ENCODE results near the gene KRTAP12-2. TPM values are rescaled to one million over a fixed set of nuclear protein-coding genes. Genes with fewer than 3 reads are reported as not detected.
A peak's percentile ranks its signal among the peaks of the same experiment; 100 is the strongest.
"Not testable (repeated sequence)": the region's sequence is repeated elsewhere in the genome, so short reads cannot be mapped to it uniquely, and the experiment has no call there.

Gene KRTAP12-2
- total RNA-seq, 1 donor from 2014 or later: not detected

- Mint-ChIP-seq H3K4me1 (peaks cover 10% of the 10 kb centered on the region), H3K36me3 (ENCODE audit: low read depth) (peaks cover 2% of the 10 kb centered on the region), H3K4me3 (no peak within 1 kb of the TSS), H3K27me3 (ENCODE audit: low read depth) (peaks cover 16% of the 10 kb centered on the region), H3K9me3 (peaks cover 15% of the 10 kb centered on the region), H3K27ac (ENCODE audit: unreplicated experiment) (peak within 1 kb of the TSS; percentile 59)
- DNase-seq (ENCODE audit: low read depth, low spot score): no peak
- TF ChIP-seq CTCF (conservative IDR thresholded peaks at IDR 0.05): no peak
These were observed 29.5 kb downstream of the KRTAP12-2 start, which contains the start of gene KRTAP10-10 for GRCh38 chr21:44637018-44637850. KRTAP10-10 (plus strand) TSS chr21:44637356; CDS start chr21:44637418, 62 bp downstream.

GRCh38 chr21:44636209-44637017, 30.3 kb downstream of the KRTAP12-2 start:
- peaks cover 3% of the 10 kb centered on the region for H3K36me3 Mint-ChIP-seq (ENCODE audit: low read depth)
- H3K4me3 Mint-ChIP-seq: no peak overlapping the region
- no peak for DNase-seq (ENCODE audit: low read depth, low spot score)
- peaks cover 16% of the 10 kb centered on the region for H3K9me3 Mint-ChIP-seq
- peaks cover 14% of the 10 kb centered on the region for H3K27me3 Mint-ChIP-seq (ENCODE audit: low read depth)
- no peak for TF ChIP-seq CTCF (conservative IDR thresholded peaks at IDR 0.05)
- H3K27ac Mint-ChIP-seq (ENCODE audit: unreplicated experiment): peak overlapping the region; percentile 59
- H3K4me1 Mint-ChIP-seq: peaks cover 10% of the 10 kb centered on the region

GRCh38 chr21:44632067-44632466, 34.7 kb downstream of the KRTAP12-2 start:
- H3K4me1 Mint-ChIP-seq: peaks cover 3% of the 10 kb centered on the region
- H3K27me3 Mint-ChIP-seq (ENCODE audit: low read depth): peaks cover 16% of the 10 kb centered on the region
- no peak for DNase-seq (ENCODE audit: low read depth, low spot score)
- H3K36me3 Mint-ChIP-seq (ENCODE audit: low read depth): peaks cover 5% of the 10 kb centered on the region
- no peak overlapping the region for H3K27ac Mint-ChIP-seq (ENCODE audit: unreplicated experiment)
- TF ChIP-seq CTCF (conservative IDR thresholded peaks at IDR 0.05): no peak
- peaks cover 18% of the 10 kb centered on the region for H3K9me3 Mint-ChIP-seq
- no peak overlapping the region for H3K4me3 Mint-ChIP-seq

GRCh38 chr21:44630440-44630839, 36.3 kb downstream of the KRTAP12-2 start:
- Mint-ChIP-seq H3K27me3 (ENCODE audit: low read depth) (peaks cover 16% of the 10 kb centered on the region), H3K27ac (ENCODE audit: unreplicated experiment) (peak overlapping the region; percentile 30), H3K36me3 (ENCODE audit: low read depth) (peaks cover 5% of the 10 kb centered on the region), H3K4me3 (no peak overlapping the region), H3K9me3 (peaks cover 18% of the 10 kb centered on the region), H3K4me1 (no peaks in the 10 kb centered on the region)
- no peak for DNase-seq (ENCODE audit: low read depth, low spot score)
- TF ChIP-seq CTCF (conservative IDR thresholded peaks at IDR 0.05): no peak

GRCh38 chr21:44628707-44629391, 37.9 kb downstream of the KRTAP12-2 start:
- DNase-seq (ENCODE audit: low read depth, low spot score): no peak
- Mint-ChIP-seq H3K4me1 (no peaks in the 10 kb centered on the region), H3K36me3 (ENCODE audit: low read depth) (peaks cover 8% of the 10 kb centered on the region), H3K27ac (ENCODE audit: unreplicated experiment) (no peak overlapping the region), H3K27me3 (ENCODE audit: low read depth) (peaks cover 12% of the 10 kb centered on the region), H3K4me3 (no peak overlapping the region), H3K9me3 (peaks cover 31% of the 10 kb centered on the region)
- no peak for TF ChIP-seq CTCF (conservative IDR thresholded peaks at IDR 0.05)

GRCh38 chr21:44627831-44628233, 38.9 kb downstream of the KRTAP12-2 start:
- DNase-seq (ENCODE audit: low read depth, low spot score); H3K27ac Mint-ChIP-seq (ENCODE audit: unreplicated experiment); H3K27me3 Mint-ChIP-seq (ENCODE audit: low read depth); H3K4me3 Mint-ChIP-seq; H3K4me1 Mint-ChIP-seq: not testable (repeated sequence)
- H3K36me3 Mint-ChIP-seq (ENCODE audit: low read depth): peaks cover 10% of the 10 kb centered on the region
- peaks cover 37% of the 10 kb centered on the region for H3K9me3 Mint-ChIP-seq

GRCh38 chr21:44627181-44627822, 39.4 kb downstream of the KRTAP12-2 start:
- peaks cover 37% of the 10 kb centered on the region for H3K9me3 Mint-ChIP-seq
- H3K4me1 Mint-ChIP-seq; H3K4me3 Mint-ChIP-seq; H3K27ac Mint-ChIP-seq (ENCODE audit: unreplicated experiment); DNase-seq (ENCODE audit: low read depth, low spot score); H3K27me3 Mint-ChIP-seq (ENCODE audit: low read depth): not testable (repeated sequence)
- peaks cover 10% of the 10 kb centered on the region for H3K36me3 Mint-ChIP-seq (ENCODE audit: low read depth)

All from neural crest cell (in vitro differentiated cells).